GM19328 (cell line): ENCODE results near the gene SCAMP4.

Experiments
- ATAC-seq: cut with Tn5 transposase; IDR thresholded peaks from one replicate; pipeline ENCODE4 v1.9.1; 2021; ENCODE audit warnings: mild to moderate bottlenecking, moderate library complexity; ENCODE audit not compliant: unreplicated experiment

The SCAMP4 gene

DNA sequence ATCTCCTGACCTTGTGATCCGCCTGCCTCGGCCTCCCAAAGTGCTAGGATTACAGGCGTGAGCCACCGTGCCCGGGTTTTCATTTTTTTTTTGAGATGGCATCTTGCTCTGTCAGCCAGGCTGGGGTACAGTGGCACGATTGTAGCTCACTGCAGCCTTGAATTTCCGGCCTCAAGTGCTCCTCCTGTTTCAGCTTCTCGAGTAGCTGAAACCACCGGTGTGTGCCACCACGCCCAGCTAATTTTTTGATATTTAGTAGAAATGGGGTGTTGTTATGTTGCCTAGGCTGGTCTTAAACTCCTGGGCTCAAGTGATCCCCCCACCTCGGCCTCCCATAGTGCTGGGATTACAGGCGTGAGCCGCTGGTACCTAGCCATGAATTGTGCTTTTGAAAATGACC, 5.9 kb downstream of the SCAMP4 start:
- no peak for ATAC-seq

DNA sequence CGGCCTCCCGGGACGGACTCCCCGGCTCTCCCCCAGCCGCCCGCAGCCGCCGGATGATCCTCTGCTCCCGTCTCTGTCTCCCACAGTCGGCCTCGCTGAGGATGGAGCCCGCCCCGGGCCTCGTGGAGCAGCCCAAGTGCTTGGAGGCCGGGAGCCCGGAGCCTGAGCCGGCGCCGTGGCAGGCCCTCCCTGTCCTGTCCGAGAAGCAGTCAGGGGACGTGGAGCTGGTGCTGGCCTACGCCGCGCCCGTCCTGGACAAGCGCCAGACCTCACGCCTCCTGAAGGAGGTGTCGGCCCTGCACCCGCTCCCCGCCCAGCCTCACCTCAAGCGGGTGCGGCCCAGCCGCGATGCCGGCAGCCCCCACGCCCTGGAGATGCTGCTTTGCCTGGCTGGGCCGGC, 6.8 kb downstream of the SCAMP4 start:
- ATAC-seq: no peak

GRCh38 chr19:1912760-1913505, 7.7 kb downstream of the SCAMP4 start:
- no peak for ATAC-seq

DNA sequence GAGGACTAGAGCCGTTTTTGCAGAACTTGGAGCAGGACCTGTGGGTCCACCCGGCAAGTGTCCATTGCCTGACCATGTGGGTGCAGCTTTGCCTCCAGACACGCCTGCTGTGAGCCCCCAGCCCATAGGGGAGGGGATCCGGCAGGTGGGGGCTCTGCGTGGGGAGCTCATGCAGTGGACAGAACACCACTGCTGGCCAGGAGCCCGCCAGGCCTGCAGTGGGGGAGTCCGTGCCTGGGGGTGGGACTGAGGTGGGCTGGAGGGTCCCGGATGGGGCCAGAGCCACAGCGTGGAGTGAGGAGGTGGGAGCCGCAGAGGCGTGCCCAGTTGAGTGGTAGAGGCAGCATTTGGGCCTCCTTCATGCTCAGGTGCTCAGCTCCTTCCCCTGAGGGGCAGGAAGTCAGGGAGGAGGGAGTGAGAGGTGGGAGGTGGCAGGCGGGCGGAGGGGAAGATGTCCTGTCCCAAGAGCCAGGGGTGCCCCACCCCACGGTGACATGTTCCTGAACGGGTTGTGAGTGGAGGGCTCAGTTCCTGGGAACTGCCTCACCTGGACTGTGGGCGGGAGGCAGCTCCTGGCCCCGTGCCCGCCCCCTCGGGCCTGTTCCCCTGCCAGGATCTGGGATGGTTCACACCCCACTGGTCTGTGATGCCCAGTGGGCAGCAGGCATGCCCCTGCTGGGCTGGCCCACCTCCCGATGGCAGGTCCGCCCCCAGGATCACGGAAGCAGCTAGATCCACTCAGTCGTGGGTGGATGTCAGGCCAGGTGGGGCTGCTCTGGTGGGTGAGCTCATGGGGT, 8.8 kb downstream of the SCAMP4 start:
- ATAC-seq: no peak

GRCh38 chr19:1914826-1915341, 9.7 kb downstream of the SCAMP4 start:
- ATAC-seq: no peak

DNA sequence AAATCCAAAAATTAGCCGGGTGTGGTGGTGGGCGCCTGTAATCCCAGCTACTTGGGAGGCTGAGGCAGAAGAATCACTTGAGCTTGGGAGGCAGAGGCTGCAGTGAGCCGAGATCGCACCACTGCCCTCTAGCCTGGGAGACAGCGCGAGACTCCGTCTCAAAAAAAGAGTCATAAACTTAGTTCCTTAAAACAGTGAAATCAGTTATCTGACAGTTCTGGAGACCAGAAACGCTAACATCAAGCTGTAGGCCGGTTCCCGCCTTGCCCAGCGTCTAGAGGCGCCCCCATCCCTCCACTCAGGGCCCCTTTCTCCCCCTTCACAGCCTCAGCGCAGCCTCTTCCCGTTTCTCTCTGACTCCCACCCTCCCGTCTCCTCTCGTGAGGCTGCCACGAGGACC, 11.9 kb downstream of the SCAMP4 start:
- no peak for ATAC-seq

DNA sequence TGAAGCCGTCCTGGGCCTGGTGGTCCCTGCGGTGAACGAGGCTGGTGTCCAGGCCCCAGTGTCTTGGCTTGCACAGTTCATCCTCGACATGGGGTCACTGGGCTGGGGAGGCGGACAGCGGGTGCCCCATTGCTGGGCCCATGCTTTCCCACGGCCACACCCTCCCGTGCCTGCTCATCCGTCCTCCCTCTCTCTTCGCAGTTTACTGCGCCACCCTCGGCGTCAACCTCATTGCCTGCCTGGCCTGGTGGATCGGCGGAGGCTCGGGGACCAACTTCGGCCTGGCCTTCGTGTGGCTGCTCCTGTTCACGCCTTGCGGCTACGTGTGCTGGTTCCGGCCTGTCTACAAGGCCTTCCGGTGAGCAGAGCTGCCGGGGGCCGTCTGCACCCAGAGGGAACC, 12.7 kb downstream of the SCAMP4 start:
- no peak for ATAC-seq

DNA sequence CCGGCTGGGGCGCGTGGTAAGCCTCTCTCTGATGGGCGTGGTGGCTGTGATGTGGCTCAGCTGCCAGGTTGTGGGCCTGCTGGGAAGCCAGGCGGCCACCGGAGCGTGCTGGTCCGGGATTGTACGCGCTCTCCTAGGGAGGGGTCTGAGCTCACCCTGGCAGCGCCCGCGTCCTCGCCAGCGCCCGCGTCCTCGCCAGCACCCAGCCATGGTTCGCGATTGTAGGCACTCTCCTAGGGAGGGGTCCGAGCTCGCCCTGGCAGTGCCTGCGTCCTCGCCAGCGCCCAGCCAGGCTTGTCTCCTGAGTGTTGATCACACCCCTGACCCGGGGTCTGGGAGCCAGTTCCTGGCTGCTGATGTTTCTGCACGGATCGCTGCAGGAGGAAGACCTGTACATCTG, 13.8 kb downstream of the SCAMP4 start:
- ATAC-seq: no peak

- no peak for ATAC-seq
Observed at GRCh38 chr19:1920644-1921043, 15.4 kb downstream of the SCAMP4 start.

DNA sequence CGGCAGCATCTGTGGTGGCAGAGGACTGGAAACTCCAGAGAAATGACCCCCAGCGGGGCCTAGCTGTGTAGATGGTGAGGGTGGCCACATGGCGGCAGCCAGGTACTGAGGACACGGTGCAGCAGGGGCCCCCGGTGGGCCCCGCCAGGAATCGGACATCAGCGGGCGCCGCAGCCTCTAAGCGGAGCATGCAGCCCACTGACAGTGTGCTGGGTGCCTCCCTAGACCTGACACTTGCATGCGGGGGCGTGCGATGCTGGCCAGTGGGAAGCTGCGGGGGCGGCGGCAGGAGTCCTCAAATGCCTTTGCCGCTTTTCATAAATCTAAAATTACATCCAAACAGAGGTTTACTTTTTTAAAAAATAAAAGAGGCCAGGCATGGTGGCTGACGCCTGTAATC, 16.1 kb downstream of the SCAMP4 start:
- no peak for ATAC-seq

DNA sequence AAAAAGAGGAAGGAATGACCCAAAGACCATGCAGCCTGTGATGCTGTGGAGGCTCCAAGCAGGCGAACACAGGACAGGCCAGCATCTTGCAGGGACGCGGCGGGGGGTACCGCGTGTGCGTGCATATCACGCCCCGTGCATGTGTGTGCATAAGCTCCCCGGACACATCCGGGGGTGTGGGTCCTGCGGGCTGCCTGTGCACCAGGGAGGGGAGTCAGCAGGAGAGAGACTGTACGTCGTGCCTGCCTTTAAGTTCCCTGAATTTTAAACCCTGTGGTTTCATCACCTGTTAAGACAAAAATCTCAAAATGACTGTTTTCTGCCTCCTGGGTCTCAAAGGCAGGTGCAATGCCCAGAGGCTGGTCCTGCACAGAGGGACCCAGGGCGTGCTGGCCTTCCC, 16.6 kb downstream of the SCAMP4 start:
- ATAC-seq: no peak

GRCh38 chr19:1922803-1923202, 17.6 kb downstream of the SCAMP4 start:
- ATAC-seq: no peak

DNA sequence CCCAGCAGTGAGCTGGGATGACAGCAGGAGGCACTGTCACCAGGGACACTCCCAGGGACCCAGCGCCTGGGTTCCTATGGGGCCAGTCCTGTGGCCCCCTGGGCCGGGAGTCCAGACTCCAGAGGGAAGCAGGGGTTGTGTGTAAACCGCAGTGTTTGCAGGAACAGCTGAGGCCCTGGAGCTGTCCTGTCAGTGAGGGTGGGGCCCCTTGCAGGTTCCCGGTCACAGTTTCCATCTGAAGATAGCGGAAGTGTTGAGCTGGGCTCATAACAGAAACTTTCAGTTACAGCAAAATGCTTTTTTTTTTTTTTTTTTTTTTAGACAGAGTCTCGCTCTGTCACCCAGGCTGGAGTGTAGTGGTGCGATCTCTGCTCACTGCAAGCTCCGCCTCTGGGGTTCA, 18.1 kb downstream of the SCAMP4 start:
- no peak for ATAC-seq

DNA sequence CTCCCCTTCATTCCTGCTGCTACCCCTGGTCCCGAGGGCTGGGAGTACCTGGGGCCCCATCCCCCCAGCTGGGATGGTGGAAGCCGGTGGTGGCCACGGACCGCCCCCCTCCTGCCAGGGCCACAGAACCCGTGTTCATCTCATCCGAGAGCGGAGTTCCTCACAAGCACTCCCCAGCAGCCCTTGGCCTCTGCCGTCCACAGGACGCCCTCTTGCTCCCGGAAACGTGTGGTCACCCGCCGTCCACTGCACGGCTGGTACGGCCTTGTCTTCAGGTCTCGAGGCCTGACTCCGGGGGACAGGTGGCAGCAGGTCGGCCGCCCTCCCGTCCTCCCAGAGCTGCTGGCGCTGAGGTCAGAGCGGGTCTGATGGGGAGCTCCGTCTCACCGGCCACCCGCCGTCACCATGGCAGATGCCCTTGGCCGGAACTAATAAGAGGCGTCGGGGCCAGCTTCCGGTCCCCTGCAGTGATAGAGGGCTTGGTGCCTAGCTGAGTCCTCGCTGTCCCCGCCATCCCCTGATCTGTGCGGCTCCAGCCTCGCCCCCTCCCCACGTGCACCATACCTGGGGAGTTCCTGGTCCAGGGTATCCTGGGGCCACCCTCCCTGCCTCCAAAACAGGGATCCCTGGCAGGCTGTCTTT, 19.2 kb downstream of the SCAMP4 start:
- no peak for ATAC-seq

- ATAC-seq: no peak
Observed at GRCh38 chr19:1925544-1925943, 20.3 kb downstream of the SCAMP4 start.

GRCh38 chr19:1929021-1929742, 24.0 kb downstream of the SCAMP4 start:
- no peak for ATAC-seq

DNA sequence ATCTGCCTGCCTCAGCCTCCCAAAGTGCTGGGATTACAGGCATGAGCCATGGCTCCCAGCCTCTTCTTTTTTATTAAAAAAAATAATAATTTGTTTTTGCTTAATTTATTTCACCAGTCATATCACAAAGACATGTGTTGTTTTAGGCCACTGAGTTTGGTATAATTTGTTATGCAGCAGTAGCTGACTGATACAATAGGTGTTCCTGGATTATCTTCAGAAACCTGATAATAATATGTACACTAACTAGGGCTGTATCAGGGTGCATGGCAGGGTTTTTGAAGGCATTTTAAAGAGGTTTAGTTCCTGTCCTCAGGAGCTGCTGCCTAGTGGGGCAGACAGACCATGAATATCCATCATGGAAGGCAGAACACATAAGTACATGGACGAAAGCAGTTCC, 26.2 kb downstream of the SCAMP4 start:
- no peak for ATAC-seq

DNA sequence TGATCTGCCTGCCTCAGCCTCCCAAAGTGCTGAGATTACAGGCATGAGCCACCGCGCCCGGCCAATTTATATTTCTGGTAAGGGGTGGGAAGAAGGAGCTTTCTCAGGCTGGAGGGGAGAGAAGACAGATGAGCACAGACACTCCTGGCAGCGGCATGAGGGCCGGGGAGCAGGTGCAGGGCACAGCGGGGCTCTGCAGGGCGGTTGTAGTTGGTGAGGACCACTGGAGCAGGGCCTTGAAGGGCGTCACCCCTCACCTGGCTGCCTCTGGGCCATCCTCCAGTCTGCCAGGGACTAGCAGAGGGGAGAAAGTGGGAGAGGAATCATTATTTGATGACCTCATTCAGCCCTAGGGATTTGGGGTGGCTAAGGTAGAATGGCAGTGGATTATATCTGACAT, 27.2 kb downstream of the SCAMP4 start:
- no peak for ATAC-seq

GRCh38 chr19:1933244-1933643, 28.0 kb downstream of the SCAMP4 start:
- ATAC-seq: no peak

- ATAC-seq: no peak
Observed at GRCh38 chr19:1933942-1934341, 28.7 kb downstream of the SCAMP4 start.
